ENCODE measurements around the gene PICK1. TPM values are rescaled to one million over a fixed set of nuclear protein-coding genes. Genes with fewer than 3 reads are reported as not detected.

PICK1 gene
- total and polyA plus RNA-seq, 2 of the 4 experiments (the other 2 are of a cell fraction) = 16.5 to 21.0 TPM

Other genes with a start within 250 kb of the PICK1 start
- gene GCAT, start 249.5 kb upstream of the PICK1 start, total RNA-seq (2012; rRNA removed) = 25.6 and 32.3 TPM in 2 replicates
- 20.6 and 26.2 TPM in 2 replicates for gene GCAT, start 249.5 kb upstream of the PICK1 start, polyA plus RNA-seq (2012; rRNA removed)
- gene GALR3, start 234.0 kb upstream of the PICK1 start, total RNA-seq (2012; rRNA removed) = not detected in 2 replicates
- gene GALR3, start 234.0 kb upstream of the PICK1 start, polyA plus RNA-seq (2012; rRNA removed) = not detected in 2 replicates
- gene ANKRD54, start 213.1 kb upstream of the PICK1 start, total RNA-seq (2012; rRNA removed) = 18.5 and 20.3 TPM in 2 replicates
- gene ANKRD54, start 213.1 kb upstream of the PICK1 start, polyA plus RNA-seq (2012; rRNA removed) = 31.3 and 31.5 TPM in 2 replicates
- 464 and 593 TPM in 2 replicates for gene EIF3L, start 208.0 kb upstream of the PICK1 start, total RNA-seq (2012; rRNA removed)
- 354 and 391 TPM in 2 replicates for gene EIF3L, start 208.0 kb upstream of the PICK1 start, polyA plus RNA-seq (2012; rRNA removed)
- gene MICALL1, start 151.1 kb upstream of the PICK1 start, total RNA-seq (2012; rRNA removed) = 12.2 and 12.4 TPM in 2 replicates
- gene MICALL1, start 151.1 kb upstream of the PICK1 start, polyA plus RNA-seq (2012; rRNA removed) = 22.3 and 25.3 TPM in 2 replicates
- 0.28 and 0.54 TPM in 2 replicates for gene C22orf23, start 103.8 kb upstream of the PICK1 start, total RNA-seq (2012; rRNA removed)
- 0.39 and 0.50 TPM in 2 replicates for gene C22orf23, start 103.8 kb upstream of the PICK1 start, polyA plus RNA-seq (2012; rRNA removed)
- 26.0 and 68.6 TPM in 2 replicates for gene POLR2F, start 103.7 kb upstream of the PICK1 start, total RNA-seq (2012; rRNA removed)
- 147 and 180 TPM in 2 replicates for gene POLR2F, start 103.7 kb upstream of the PICK1 start, polyA plus RNA-seq (2012; rRNA removed)
- not detected in 2 replicates for gene SOX10, start 72.8 kb upstream of the PICK1 start, total RNA-seq (2012; rRNA removed)
- gene SOX10, start 72.8 kb upstream of the PICK1 start, polyA plus RNA-seq (2012; rRNA removed) = not detected in 2 replicates
- not detected in 2 replicates for gene SLC16A8, start 26.8 kb downstream of the PICK1 start, total RNA-seq (2012; rRNA removed)
- not detected in 2 replicates for gene SLC16A8, start 26.8 kb downstream of the PICK1 start, polyA plus RNA-seq (2012; rRNA removed)
- 0.18 and 0.28 TPM in 2 replicates for gene BAIAP2L2, start 53.3 kb downstream of the PICK1 start, total RNA-seq (2012; rRNA removed)
- gene BAIAP2L2, start 53.3 kb downstream of the PICK1 start, polyA plus RNA-seq (2012; rRNA removed) = 0.46 and 0.67 TPM in 2 replicates
- 3.9 and 6.1 TPM in 2 replicates for gene PLA2G6, start 124.4 kb downstream of the PICK1 start, total RNA-seq (2012; rRNA removed)
- 10.3 TPM in 2 replicates for gene PLA2G6, start 124.4 kb downstream of the PICK1 start, polyA plus RNA-seq (2012; rRNA removed)
- gene MAFF, start 144.6 kb downstream of the PICK1 start, total RNA-seq (2012; rRNA removed) = 18.3 and 24.2 TPM in 2 replicates
- gene MAFF, start 144.6 kb downstream of the PICK1 start, polyA plus RNA-seq (2012; rRNA removed) = 25.9 and 29.5 TPM in 2 replicates
- 9.1 and 9.2 TPM in 2 replicates for gene TMEM184B, start 215.6 kb downstream of the PICK1 start, total RNA-seq (2012; rRNA removed)
- gene TMEM184B, start 215.6 kb downstream of the PICK1 start, polyA plus RNA-seq (2012; rRNA removed) = 81.1 and 87.5 TPM in 2 replicates

Measured in IMR-90 (cell line).